Testis (tissue), 3 donors: ENCODE results near the gene ARAP2. TPM values are rescaled to one million over a fixed set of nuclear protein-coding genes. Genes with fewer than 3 reads are reported as not detected.

Experiments
- DNase-seq: peaks from one replicate; pipeline ENCODE4 v3.0.0-alpha.2; 2019
- H3K27ac ChIP-seq, 2 donors: fragments of 200-600 bp; sonication (generic); one replicate each; pipeline ENCODE4 v1.5.1; 2019
- H3K27me3 ChIP-seq: fragments of 200-600 bp; sonication (generic); one replicate; pipeline ENCODE4 v1.5.1; 2019
- H3K36me3 ChIP-seq: fragments of 200-600 bp; sonication (generic); one replicate; pipeline ENCODE4 v1.5.1; 2017; ENCODE audit warnings: low read depth; ENCODE audit errors: missing control alignments
- H3K4me1 ChIP-seq: fragments of 200-600 bp; sonication (generic); one replicate; pipeline ENCODE4 v1.5.1; 2019
- H3K4me3 ChIP-seq, 2 donors: fragments of 200-600 bp; sonication (generic); one replicate each; pipeline ENCODE4 v1.5.1; 2017 to 2019
- H3K9me3 ChIP-seq: fragments of 200-600 bp; sonication (generic); one replicate; pipeline ENCODE4 v1.5.1; 2017
- CTCF ChIP-seq, 3 experiments: fragments of 450-650 bp in 2 of 3; fragments of 200-600 bp in 1 of 3; sonication (generic) in 1 of 3; IDR thresholded peaks; one replicate each; pipeline ENCODE4 v1.5.1; 2016 to 2019; ENCODE audit warnings: antibody characterized with exemption in 3 of 3, mild to moderate bottlenecking in 2 of 3, moderate library complexity in 1 of 3
- POLR2A ChIP-seq: fragments of 450-650 bp; IDR thresholded peaks from one replicate; pipeline ENCODE4 v1.6.1; 2017; ENCODE audit warnings: antibody characterized with exemption, mild to moderate bottlenecking, moderate library complexity
- WGBS, 2 donors: methylation state at CpG; one replicate each; pipeline ENCODE4 v1.1.5; 2018; 5-methylcytosine and 5-hydroxymethylcytosine counted together
- intact Hi-C: fragments of 100-400 bp; cut with DNase I; formaldehyde crosslinking; loops from one replicate; pipeline ENCODE4 v1.15.1; 2023; ENCODE audit warnings: low total_unique reads
- polyA plus RNA-seq: library from polyadenylated mRNA; stranded (reverse); fragments of 350-450 nt; fragmentation: Illumina TruSeq; extraction: RNeasy Lipid Tissue Mini Kit (QIAGEN cat#74804); gene quantifications from one replicate; pipeline ENCODE4 v1.2.3, GENCODE V29; 2014; ENCODE audit warnings: low read depth, low replicate concordance; ENCODE audit not compliant: insufficient read depth
- total RNA-seq, 2 donors: library from RNA; depleted of rRNA; stranded (reverse); fragments of >200 nt; gene quantifications; one replicate each; pipeline ENCODE4 v1.2.3, GENCODE V29; 2016

ARAP2 gene
- total and polyA plus RNA-seq, 3 donors from 2014 or later, result 10.9 to 91.0 (median 81.1) TPM

DNA sequence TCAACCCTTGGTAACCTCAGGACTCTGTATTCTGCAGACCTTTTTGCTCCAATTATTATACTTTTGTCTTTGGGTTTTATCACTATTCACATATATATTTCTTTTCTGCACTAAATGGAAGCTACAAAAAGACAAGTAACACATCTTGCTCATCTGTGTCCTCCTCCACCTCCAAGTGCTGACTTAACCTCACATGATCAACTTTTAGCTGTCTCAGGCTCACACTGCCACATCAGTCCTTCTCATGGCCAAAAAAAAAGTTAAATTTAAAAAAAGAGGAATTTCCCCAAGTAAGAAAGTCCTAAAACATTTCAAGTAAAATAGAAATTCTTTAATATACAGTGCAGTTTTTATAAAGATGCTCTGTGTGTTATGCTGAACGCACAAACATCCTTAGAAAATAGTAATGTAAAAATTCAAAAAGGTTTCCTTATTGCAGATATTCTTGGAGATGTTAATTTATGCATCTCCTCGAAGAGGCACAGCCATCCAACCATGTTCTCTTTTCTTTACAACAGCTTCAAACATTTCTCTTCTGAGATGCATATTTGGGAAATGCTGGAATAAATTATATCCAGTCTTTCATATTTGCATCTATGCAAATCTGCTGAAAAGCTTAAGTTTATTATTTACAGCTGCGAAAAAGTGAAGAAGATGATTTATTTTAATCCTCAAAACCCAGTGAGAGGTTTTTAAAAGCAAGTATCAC is 37.6 kb downstream of the ARAP2 start:
- no peak overlapping the region for H3K4me3 ChIP-seq
- peaks cover 15% of the 10 kb centered on the region for H3K4me1 ChIP-seq
- WGBS, 2 donors, result 88 to 90% methylated on average over 3 of the region's 3 CpGs
- no peak for DNase-seq
- TF ChIP-seq CTCF (IDR thresholded peaks at IDR 0.05) (no peak), POLR2A (no peak)
- no peaks in the 10 kb centered on the region for H3K9me3 ChIP-seq
- intact Hi-C loops, result no loop called here
- peak overlapping the region in 1 of 2 donors; percentile 50 for H3K27ac ChIP-seq
- no peaks in the 10 kb centered on the region for H3K36me3 ChIP-seq
- no peaks in the 10 kb centered on the region for H3K27me3 ChIP-seq

- WGBS, 2 donors, result 80 to 92% methylated on average over 3 of the region's 3 CpGs
- intact Hi-C loops, result no loop called here
Measured at GRCh38 chr4:36206012-36206411, 38.3 kb downstream of the ARAP2 start.

GRCh38 chr4:36198861-36199260 is 45.5 kb downstream of the ARAP2 start:
- TF ChIP-seq POLR2A (no peak), CTCF (IDR thresholded peaks at IDR 0.05) (no peak)
- Histone ChIP-seq H3K4me1 (no peaks in the 10 kb centered on the region), H3K36me3 (no peaks in the 10 kb centered on the region), H3K27ac (no peak overlapping the region), H3K4me3 (no peak overlapping the region), H3K27me3 (no peaks in the 10 kb centered on the region), H3K9me3 (no peaks in the 10 kb centered on the region)
- intact Hi-C loops, result no loop called here
- no peak for DNase-seq
- WGBS, 2 donors, result 83 to 92% methylated on average over 3 to 4 of the region's 4 CpGs

More at GRCh38 chr4:36206012-36206411, 38.3 kb downstream of the ARAP2 start:
- TF ChIP-seq CTCF (IDR thresholded peaks at IDR 0.05), result no peak
- TF ChIP-seq POLR2A, result no peak
- H3K4me1 ChIP-seq, result peaks cover 15% of the 10 kb centered on the region
- no peaks in the 10 kb centered on the region for H3K9me3 ChIP-seq
- H3K4me3 ChIP-seq, result no peak overlapping the region
- H3K27ac ChIP-seq, result peak overlapping the region; percentile 32 to 50
- no peaks in the 10 kb centered on the region for H3K36me3 ChIP-seq
- H3K27me3 ChIP-seq, result no peaks in the 10 kb centered on the region
- DNase-seq, result no peak

GRCh38 chr4:36198068-36198808 is 46.1 kb downstream of the ARAP2 start:
- WGBS, 2 donors, result 97 to 100% methylated on average over 7 to 10 of the region's 10 CpGs
- H3K27me3 ChIP-seq, result no peaks in the 10 kb centered on the region
- intact Hi-C loops, result no loop called here
- no peaks in the 10 kb centered on the region for H3K9me3 ChIP-seq
- H3K36me3 ChIP-seq, result no peaks in the 10 kb centered on the region
- H3K4me3 ChIP-seq, result no peak overlapping the region
- DNase-seq, result no peak
- no peaks in the 10 kb centered on the region for H3K4me1 ChIP-seq
- TF ChIP-seq CTCF (IDR thresholded peaks at IDR 0.05) (no peak), POLR2A (no peak)
- no peak overlapping the region for H3K27ac ChIP-seq
